ENCODE data around the gene NTS.

DNA sequence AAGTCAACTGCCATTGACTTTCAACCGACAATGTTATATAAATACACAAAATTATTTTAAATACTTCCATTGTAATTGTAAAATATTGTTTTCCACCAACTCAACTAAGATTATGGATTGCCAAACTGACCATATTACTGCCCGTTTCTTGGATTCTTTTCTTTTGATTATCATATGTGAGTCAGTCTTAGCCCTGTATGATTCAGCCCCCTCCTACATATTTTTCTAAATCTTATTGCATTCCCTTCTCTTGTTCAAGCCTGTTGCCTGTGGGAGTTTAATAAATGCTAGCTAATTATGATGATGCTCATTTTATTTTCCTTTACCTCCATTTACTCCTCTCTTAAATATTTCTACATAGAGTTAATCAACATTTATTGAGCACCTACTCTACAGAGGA is 44.7 kb upstream of the NTS start:
- TF ChIP-seq, protein P1, sequence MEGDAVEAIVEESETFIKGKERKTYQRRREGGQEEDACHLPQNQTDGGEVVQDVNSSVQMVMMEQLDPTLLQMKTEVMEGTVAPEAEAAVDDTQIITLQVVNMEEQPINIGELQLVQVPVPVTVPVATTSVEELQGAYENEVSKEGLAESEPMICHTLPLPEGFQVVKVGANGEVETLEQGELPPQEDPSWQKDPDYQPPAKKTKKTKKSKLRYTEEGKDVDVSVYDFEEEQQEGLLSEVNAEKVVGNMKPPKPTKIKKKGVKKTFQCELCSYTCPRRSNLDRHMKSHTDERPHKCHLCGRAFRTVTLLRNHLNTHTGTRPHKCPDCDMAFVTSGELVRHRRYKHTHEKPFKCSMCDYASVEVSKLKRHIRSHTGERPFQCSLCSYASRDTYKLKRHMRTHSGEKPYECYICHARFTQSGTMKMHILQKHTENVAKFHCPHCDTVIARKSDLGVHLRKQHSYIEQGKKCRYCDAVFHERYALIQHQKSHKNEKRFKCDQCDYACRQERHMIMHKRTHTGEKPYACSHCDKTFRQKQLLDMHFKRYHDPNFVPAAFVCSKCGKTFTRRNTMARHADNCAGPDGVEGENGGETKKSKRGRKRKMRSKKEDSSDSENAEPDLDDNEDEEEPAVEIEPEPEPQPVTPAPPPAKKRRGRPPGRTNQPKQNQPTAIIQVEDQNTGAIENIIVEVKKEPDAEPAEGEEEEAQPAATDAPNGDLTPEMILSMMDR (conservative IDR thresholded peaks at IDR 0.05; ENCODE audit: low read depth in 2 of 2): no peak
- TF ChIP-seq POLR2AphosphoS5 (IDR thresholded peaks at IDR 0.05; ENCODE audit: low read depth) (no peak), EZH2 (IDR thresholded peaks at IDR 0.05; ENCODE audit: low read depth, unreplicated experiment) (no peak), CREB1 (CRISPR knock-in tag; IDR thresholded peaks at IDR 0.05; ENCODE audit: low read depth) (no peak)
- TF ChIP-seq, protein P2, sequence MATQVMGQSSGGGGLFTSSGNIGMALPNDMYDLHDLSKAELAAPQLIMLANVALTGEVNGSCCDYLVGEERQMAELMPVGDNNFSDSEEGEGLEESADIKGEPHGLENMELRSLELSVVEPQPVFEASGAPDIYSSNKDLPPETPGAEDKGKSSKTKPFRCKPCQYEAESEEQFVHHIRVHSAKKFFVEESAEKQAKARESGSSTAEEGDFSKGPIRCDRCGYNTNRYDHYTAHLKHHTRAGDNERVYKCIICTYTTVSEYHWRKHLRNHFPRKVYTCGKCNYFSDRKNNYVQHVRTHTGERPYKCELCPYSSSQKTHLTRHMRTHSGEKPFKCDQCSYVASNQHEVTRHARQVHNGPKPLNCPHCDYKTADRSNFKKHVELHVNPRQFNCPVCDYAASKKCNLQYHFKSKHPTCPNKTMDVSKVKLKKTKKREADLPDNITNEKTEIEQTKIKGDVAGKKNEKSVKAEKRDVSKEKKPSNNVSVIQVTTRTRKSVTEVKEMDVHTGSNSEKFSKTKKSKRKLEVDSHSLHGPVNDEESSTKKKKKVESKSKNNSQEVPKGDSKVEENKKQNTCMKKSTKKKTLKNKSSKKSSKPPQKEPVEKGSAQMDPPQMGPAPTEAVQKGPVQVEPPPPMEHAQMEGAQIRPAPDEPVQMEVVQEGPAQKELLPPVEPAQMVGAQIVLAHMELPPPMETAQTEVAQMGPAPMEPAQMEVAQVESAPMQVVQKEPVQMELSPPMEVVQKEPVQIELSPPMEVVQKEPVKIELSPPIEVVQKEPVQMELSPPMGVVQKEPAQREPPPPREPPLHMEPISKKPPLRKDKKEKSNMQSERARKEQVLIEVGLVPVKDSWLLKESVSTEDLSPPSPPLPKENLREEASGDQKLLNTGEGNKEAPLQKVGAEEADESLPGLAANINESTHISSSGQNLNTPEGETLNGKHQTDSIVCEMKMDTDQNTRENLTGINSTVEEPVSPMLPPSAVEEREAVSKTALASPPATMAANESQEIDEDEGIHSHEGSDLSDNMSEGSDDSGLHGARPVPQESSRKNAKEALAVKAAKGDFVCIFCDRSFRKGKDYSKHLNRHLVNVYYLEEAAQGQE (IDR thresholded peaks at IDR 0.05; ENCODE audit: unreplicated experiment): no peak

Measured in GM23338 (cell line).